ENCODE results near the gene MBLAC1. TPM values are rescaled to one million over a fixed set of nuclear protein-coding genes. Genes with fewer than 3 reads are reported as not detected.
A peak's percentile ranks its signal among the peaks of the same experiment; 100 is the strongest.

MBLAC1 gene
- total and polyA plus RNA-seq, 9 of the 15 experiments (the other 6 are each of a cell fraction or from before 2014, with no cell fraction given): 0.03 to 3.1 (median 0.52) TPM

DNA sequence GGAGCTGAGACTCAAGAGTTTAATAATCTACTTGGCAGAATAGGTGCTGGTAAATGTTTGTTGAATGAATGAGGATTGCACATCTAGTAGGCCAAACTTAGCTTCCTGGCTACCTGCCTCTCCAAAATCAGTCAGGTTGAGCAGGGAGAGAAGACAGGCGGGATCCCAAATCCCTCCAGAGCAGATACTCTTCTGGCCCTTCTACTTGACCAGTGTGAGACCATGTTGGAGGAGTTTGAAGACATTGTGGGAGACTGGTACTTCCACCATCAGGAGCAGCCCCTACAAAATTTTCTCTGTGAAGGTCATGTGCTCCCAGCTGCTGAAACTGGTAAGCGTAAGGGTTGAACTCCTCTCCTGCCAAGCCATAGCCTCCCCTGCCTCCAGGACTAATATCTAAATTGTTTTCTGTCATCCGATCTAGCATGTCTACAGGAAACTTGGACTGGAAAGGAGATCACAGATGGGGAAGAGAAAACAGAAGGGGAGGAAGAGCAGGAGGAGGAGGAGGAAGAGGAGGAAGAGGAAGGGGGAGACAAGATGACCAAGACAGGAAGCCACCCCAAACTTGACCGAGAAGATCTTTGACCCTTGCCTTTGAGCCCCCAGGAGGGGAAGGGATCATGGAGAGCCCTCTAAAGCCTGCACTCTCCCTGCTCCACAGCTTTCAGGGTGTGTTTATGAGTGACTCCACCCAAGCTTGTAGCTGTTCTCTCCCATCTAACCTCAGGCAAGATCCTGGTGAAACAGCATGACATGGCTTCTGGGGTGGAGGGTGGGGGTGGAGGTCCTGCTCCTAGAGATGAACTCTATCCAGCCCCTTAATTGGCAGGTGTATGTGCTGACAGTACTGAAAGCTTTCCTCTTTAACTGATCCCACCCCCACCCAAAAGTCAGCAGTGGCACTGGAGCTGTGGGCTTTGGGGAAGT lies 2.2 kb upstream of the MBLAC1 start (continued):
- TF ChIP-seq SUPT5H (IDR thresholded peaks at IDR 0.05) (0 out of 2 replicates have a peak, but pooled peaks have one; percentile 11), SMAD4 (CRISPR knock-in tag; conservative IDR thresholded peaks at IDR 0.05) (peak; percentile 52), SAFB2 (IDR thresholded peaks at IDR 0.05; ENCODE audit: borderline replicate concordance, low read depth, low read length, severe bottlenecking) (no peak), MTA1 (IDR thresholded peaks at IDR 0.05; ENCODE audit: borderline replicate concordance) (no peak), DIDO1 (tag; IDR thresholded peaks at IDR 0.05; ENCODE audit: low read depth) (no peak), IFI16 (CRISPR knock-in tag; IDR thresholded peaks at IDR 0.05) (no peak), ARID1B (IDR thresholded peaks at IDR 0.05) (peak; percentile 16; the same call in 1 of the 2 replicates), FOXM1 (IDR thresholded peaks at IDR 0.05; ENCODE audit: low read depth) (no peak), FOXM1 (CRISPR knock-in tag; IDR thresholded peaks at IDR 0.05; ENCODE audit: low read depth) (no peak), TEAD4 (IDR thresholded peaks at IDR 0.05; ENCODE audit: low read length) (no peak), TEAD4 (CRISPR knock-in tag; IDR thresholded peaks at IDR 0.05; ENCODE audit: borderline replicate concordance) (no peak), ATF7 (IDR thresholded peaks at IDR 0.05) (no peak), ZNF717 (CRISPR knock-in tag; IDR thresholded peaks at IDR 0.05) (no peak), ZNF444 (CRISPR knock-in tag; IDR thresholded peaks at IDR 0.05) (no peak), MTF1 (CRISPR knock-in tag; IDR thresholded peaks at IDR 0.05; ENCODE audit: borderline replicate concordance) (no peak), TRIM24 (IDR thresholded peaks at IDR 0.05) (no peak), SFPQ (IDR thresholded peaks at IDR 0.05; ENCODE audit: low read depth, low read length) (no peak), FOXK2 (conservative IDR thresholded peaks at IDR 0.05 in 1 of 2, IDR thresholded peaks at IDR 0.05 in 1 of 2; ENCODE audit: low read depth in 2 of 2) (peak; percentile 29 to 57; a peak in 2 of 4 replicates), ELF2 (CRISPR knock-in tag; IDR thresholded peaks at IDR 0.05) (no peak), CTCF (IDR thresholded peaks at IDR 0.05 in 2 of 3, conservative IDR thresholded peaks at IDR 0.05 in 1 of 3; ENCODE audit: insufficient read depth in 2 of 3, low read depth in 1 of 3, low read length in 3 of 3) (no peak), MTA2 (IDR thresholded peaks at IDR 0.05; ENCODE audit: low read depth) (no peak), ZNF583 (CRISPR knock-in tag; IDR thresholded peaks at IDR 0.05) (0 out of 2 replicates have a peak, but pooled peaks have one; percentile 35)
- TF ChIP-seq, protein P1, sequence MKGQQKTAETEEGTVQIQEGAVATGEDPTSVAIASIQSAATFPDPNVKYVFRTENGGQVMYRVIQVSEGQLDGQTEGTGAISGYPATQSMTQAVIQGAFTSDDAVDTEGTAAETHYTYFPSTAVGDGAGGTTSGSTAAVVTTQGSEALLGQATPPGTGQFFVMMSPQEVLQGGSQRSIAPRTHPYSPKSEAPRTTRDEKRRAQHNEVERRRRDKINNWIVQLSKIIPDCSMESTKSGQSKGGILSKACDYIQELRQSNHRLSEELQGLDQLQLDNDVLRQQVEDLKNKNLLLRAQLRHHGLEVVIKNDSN (CRISPR knock-in tag; IDR thresholded peaks at IDR 0.05): no peak
- TF ChIP-seq, protein P2, sequence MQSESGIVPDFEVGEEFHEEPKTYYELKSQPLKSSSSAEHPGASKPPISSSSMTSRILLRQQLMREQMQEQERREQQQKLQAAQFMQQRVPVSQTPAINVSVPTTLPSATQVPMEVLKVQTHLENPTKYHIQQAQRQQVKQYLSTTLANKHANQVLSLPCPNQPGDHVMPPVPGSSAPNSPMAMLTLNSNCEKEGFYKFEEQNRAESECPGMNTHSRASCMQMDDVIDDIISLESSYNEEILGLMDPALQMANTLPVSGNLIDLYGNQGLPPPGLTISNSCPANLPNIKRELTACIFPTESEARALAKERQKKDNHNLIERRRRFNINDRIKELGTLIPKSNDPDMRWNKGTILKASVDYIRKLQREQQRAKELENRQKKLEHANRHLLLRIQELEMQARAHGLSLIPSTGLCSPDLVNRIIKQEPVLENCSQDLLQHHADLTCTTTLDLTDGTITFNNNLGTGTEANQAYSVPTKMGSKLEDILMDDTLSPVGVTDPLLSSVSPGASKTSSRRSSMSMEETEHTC (IDR thresholded peaks at IDR 0.05): no peak
